Measurements from ENCODE around the gene FOXRED1. TPM values are rescaled to one million over a fixed set of nuclear protein-coding genes. Genes with fewer than 3 reads are reported as not detected.

FOXRED1 gene
- total RNA-seq, 1 experiment from 2014 or later: 43.2 TPM

DNA sequence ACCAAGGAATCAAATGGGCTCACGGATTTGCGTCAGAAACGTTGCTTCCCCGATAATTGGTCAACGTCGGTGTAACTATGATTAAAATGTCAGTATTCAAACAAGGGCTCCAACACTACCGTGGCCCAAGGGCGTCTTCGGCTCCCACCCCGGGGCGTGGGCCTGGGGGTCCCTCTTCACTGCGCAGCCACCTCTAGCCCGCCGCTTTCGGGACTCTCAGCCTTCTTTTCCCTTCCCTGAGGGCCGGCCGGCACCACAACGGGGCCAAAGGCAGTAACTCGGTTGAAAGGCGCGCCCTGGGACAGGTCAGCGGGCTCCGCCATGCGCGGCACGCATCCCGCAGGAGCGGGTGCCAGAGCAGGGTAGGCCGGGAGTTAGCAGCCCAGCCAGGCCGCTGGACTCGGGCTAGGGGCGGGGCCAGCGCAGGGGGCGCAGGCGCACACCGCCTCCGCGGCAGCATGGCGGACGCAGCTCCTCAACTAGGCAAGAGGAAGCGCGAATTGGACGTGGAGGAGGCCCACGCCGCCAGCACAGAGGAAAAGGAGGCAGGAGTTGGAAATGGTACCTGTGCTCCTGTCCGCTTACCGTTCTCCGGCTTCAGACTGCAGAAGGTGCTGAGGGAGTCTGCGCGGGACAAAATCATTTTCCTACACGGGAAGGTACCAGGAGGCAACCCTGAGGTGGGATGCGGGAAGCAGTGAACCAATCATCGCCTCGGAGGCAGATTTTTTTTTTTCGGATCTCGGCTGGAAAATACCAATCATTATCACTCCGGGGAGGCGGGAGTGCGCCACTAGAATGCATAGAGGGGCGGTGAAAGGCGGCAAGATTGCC is 34.9 kb downstream of the FOXRED1 start, which contains the start of gene DCPS:
DCPS (plus strand) TSS at position 438 of the 834 bp plus-strand sequence; CDS start at position 459, 21 bp downstream.
- no TSS peak for BruUV-seq (replicated peaks)
- Histone ChIP-seq H3K4me1 (replicated peaks; ENCODE audit: insufficient read depth) (peaks cover 12% of the 10 kb centered on the region), H3K79me2 (ENCODE audit: low read depth) (peaks cover 11% of the 10 kb centered on the region; the same call in 1 of the 2 replicates), H3K9me2 (ENCODE audit: insufficient read depth) (no peaks in the 10 kb centered on the region), H4K20me1 (ENCODE audit: insufficient read depth) (no peaks in the 10 kb centered on the region), H3F3A (ENCODE audit: insufficient read depth, low read depth) (no peaks in the 10 kb centered on the region), H3K9me3 (ENCODE audit: insufficient read depth, low read depth) (no peaks in the 10 kb centered on the region), H3K4me2 (peak within 1 kb of the TSS; percentile 88), H3K36me3 (ENCODE audit: low read depth) (no peaks in the 10 kb centered on the region), H2AFZ (peak within 1 kb of the TSS; percentile 96), H3K27me3 (ENCODE audit: insufficient read depth, low read depth) (no peaks in the 10 kb centered on the region), H3K27ac (peak within 1 kb of the TSS; percentile 73), H3K4me3 (peak within 1 kb of the TSS; percentile 88)
- ChIA-PET POLR2A (ENCODE audit: unreplicated experiment) (interaction anchor here (0.6 to 0.7 kb wide), 2 partner anchors 34 to 54 kb away, joined by 3 to 7 read pairs; no protein-coding TSS in a partner anchor), CTCF (interaction anchor here (0.7 to 1.0 kb wide), 3 partner anchors 36 to 177 kb away, joined by 3 to 4 read pairs (median 3); no protein-coding TSS in a partner anchor)
- DNase-seq: peak; percentile 85 to 91
- TF ChIP-seq EZH2 (IDR thresholded peaks at IDR 0.05; ENCODE audit: low read depth): no peak
- TF ChIP-seq, protein P1, sequence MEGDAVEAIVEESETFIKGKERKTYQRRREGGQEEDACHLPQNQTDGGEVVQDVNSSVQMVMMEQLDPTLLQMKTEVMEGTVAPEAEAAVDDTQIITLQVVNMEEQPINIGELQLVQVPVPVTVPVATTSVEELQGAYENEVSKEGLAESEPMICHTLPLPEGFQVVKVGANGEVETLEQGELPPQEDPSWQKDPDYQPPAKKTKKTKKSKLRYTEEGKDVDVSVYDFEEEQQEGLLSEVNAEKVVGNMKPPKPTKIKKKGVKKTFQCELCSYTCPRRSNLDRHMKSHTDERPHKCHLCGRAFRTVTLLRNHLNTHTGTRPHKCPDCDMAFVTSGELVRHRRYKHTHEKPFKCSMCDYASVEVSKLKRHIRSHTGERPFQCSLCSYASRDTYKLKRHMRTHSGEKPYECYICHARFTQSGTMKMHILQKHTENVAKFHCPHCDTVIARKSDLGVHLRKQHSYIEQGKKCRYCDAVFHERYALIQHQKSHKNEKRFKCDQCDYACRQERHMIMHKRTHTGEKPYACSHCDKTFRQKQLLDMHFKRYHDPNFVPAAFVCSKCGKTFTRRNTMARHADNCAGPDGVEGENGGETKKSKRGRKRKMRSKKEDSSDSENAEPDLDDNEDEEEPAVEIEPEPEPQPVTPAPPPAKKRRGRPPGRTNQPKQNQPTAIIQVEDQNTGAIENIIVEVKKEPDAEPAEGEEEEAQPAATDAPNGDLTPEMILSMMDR (conservative IDR thresholded peaks at IDR 0.05): no peak
- intact Hi-C loops (cut with micrococcal nuclease; ENCODE audit: unreplicated experiment): loop anchor here (1.0 to 10.0 kb wide), 2 partner anchors 93 to 379 kb away; partner anchors contain the start of genes FAM118B and RPUSD4

DNA sequence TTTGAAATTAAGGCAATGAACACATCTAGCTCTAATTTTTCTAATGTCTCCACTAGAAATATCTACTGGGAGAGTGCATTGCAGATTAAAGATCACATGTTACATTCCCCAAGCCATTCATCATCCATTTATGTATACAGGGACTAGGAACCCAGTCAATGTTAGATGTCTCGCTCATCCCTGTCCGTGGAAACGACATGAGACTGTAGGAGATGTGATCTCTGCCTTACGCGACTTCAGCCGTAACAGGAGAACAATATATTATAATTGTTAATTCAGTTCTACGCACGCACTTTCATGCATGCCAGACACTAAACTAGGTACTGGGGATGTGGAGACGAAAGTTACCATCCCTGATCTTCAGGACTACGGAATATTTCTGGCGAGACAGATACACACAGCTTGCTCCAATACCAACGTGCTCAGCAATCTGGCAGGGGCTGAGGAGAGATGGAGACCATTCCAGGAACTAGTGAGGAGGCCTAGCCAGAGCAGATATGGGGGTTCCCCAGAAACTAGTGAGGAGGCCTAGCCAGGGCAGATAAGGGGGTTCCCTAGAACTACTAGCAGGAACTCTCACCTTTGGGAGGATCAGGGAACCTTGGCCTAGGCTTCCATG is 35.6 kb downstream of the FOXRED1 start:
- CTCF ChIA-PET: interaction anchor here (0.7 to 1.0 kb wide), 2 partner anchors 35 to 79 kb away, joined by 3 to 4 read pairs; no protein-coding TSS in a partner anchor

More for the DNA sequence above, 35.6 kb downstream of the FOXRED1 start:
- Histone ChIP-seq H3K9me3 (ENCODE audit: insufficient read depth, low read depth) (no peaks in the 10 kb centered on the region), H2AFZ (peak overlapping the region; percentile 96), H3K27me3 (ENCODE audit: insufficient read depth, low read depth) (no peaks in the 10 kb centered on the region), H3F3A (ENCODE audit: insufficient read depth, low read depth) (no peaks in the 10 kb centered on the region), H3K27ac (no peak overlapping the region), H4K20me1 (ENCODE audit: insufficient read depth) (no peaks in the 10 kb centered on the region), H3K36me3 (ENCODE audit: low read depth) (no peaks in the 10 kb centered on the region), H3K4me1 (replicated peaks; ENCODE audit: insufficient read depth) (peaks cover 12% of the 10 kb centered on the region), H3K9me2 (ENCODE audit: insufficient read depth) (no peaks in the 10 kb centered on the region), H3K4me2 (peak overlapping the region; percentile 88), H3K79me2 (ENCODE audit: low read depth) (peaks cover 11% of the 10 kb centered on the region; the same call in 1 of the 2 replicates), H3K4me3 (peak overlapping the region; percentile 88)
- POLR2A ChIA-PET (ENCODE audit: unreplicated experiment): interaction anchor here (0.6 kb wide), 1 partner anchor 35 kb away, joined by 7 read pairs; no protein-coding TSS in a partner anchor
- TF ChIP-seq EZH2 (IDR thresholded peaks at IDR 0.05; ENCODE audit: low read depth): no peak
- TF ChIP-seq, protein P1 (conservative IDR thresholded peaks at IDR 0.05): no peak
- DNase-seq: no peak
- TSS peak; percentile 27 for BruUV-seq (replicated peaks)
- intact Hi-C loops (cut with micrococcal nuclease; ENCODE audit: unreplicated experiment): loop anchor here (1.0 to 10.0 kb wide), 3 partner anchors 93 to 768 kb away; partner anchors contain the start of genes FAM118B and RPUSD4

All from PC-9 (cell line).